ENCODE measurements around the gene CREBL2. TPM values are rescaled to one million over a fixed set of nuclear protein-coding genes. Genes with fewer than 3 reads are reported as not detected.

The CREBL2 gene
- total and polyA plus RNA-seq, 2 of the 13 experiments (the other 11 are each of a cell fraction or from before 2014, with no cell fraction given): 6.9 to 8.4 TPM

GRCh38 chr12:12665194-12665593 lies 53.5 kb downstream of the CREBL2 start:
- Histone ChIP-seq H3K4me1 (ENCODE audit: insufficient read depth, low read length) (no peaks in the 10 kb centered on the region), H3K36me3 (replicated peaks in 1 of 2; ENCODE audit: control insufficient read depth in 1 of 2, insufficient read depth in 2 of 2, low read length in 2 of 2) (no peaks in the 10 kb centered on the region), H3K4me3 (replicated peaks in 1 of 3; ENCODE audit: insufficient read depth in 1 of 3, low read depth in 2 of 3, low read length in 3 of 3) (no peak overlapping the region), H4K20me1 (ENCODE audit: insufficient read depth, low read length) (no peaks in the 10 kb centered on the region), H3K9me3 (ENCODE audit: low read length) (no peaks in the 10 kb centered on the region), H3K9ac (ENCODE audit: insufficient read depth, low read depth, low read length) (no peak overlapping the region), H3K27me3 (ENCODE audit: control insufficient read depth in 1 of 2, insufficient read depth in 2 of 2, low read length in 2 of 2) (peaks cover 0 to 1% of the 10 kb centered on the region in 2 experiments; a peak in 1 of 5 replicates), H3K27ac (ENCODE audit: extremely low read length, insufficient read depth, low read length) (no peak overlapping the region), H3K79me2 (ENCODE audit: insufficient read depth, low read length) (no peaks in the 10 kb centered on the region), H2AFZ (ENCODE audit: low read length) (no peak overlapping the region), H3K4me2 (ENCODE audit: low read depth, low read length) (no peak overlapping the region)
- DNase-seq (ENCODE audit: low spot score): no peak
- 71% methylated on average over 13 of the region's 13 CpGs for WGBS (ENCODE audit: low lambda C conversion rate)
- CTCF ChIA-PET (ENCODE audit: low intra/inter-chr PET ratio, low total read pairs): no interaction called here
- intact Hi-C loops (cut with micrococcal nuclease; ENCODE audit: unreplicated experiment): no loop called here
- no peak for FAIRE-seq
- no TSS peak for BruUV-seq (replicated peaks)
- TF ChIP-seq GATAD1 (CRISPR knock-in tag; IDR thresholded peaks at IDR 0.05) (no peak), ZNF75D (CRISPR knock-in tag; IDR thresholded peaks at IDR 0.05; ENCODE audit: borderline replicate concordance) (no peak), IRX3 (CRISPR knock-in tag; IDR thresholded peaks at IDR 0.05; ENCODE audit: borderline replicate concordance, low read depth) (no peak), CHD2 (IDR thresholded peaks at IDR 0.05; ENCODE audit: low read depth, low read length) (no peak), ZFAT (CRISPR knock-in tag; conservative IDR thresholded peaks at IDR 0.05) (no peak), ZNF7 (CRISPR knock-in tag; IDR thresholded peaks at IDR 0.05) (no peak), SP5 (CRISPR knock-in tag; IDR thresholded peaks at IDR 0.05; ENCODE audit: borderline replicate concordance, low read depth) (no peak), THAP9 (CRISPR knock-in tag; IDR thresholded peaks at IDR 0.05; ENCODE audit: borderline replicate concordance) (no peak)
- in situ Hi-C loops (cut with HindIII; ENCODE audit: extremely low pct_ligation_motif_present, low pct_unique_long_range_greater_than_20kb): no loop called here
- POLR2A ChIA-PET: no interaction called here
- ATAC-seq: no peak; the same call in 2 of the 3 replicates

Measured in HepG2 (cell line).